A172 (cell line): Measurements from ENCODE around the gene ANO2. TPM values are rescaled to one million over a fixed set of nuclear protein-coding genes. Genes with fewer than 3 reads are reported as not detected.

ENCODE experiments used
- DNase-seq: peaks from one replicate; pipeline ENCODE4 v3.0.0-alpha.2; 2015; ENCODE audit warnings: low spot score
- total RNA-seq: library from RNA; depleted of rRNA; stranded (reverse); fragments of >200 nt; shearing (Covaris generic); gene quantifications from 2 replicates; pipeline ENCODE4 v1.2.3, GENCODE V29; 2014; rRNA removed

ANO2 gene
- total RNA-seq = 2.1 and 2.7 TPM in 2 replicates

DNA sequence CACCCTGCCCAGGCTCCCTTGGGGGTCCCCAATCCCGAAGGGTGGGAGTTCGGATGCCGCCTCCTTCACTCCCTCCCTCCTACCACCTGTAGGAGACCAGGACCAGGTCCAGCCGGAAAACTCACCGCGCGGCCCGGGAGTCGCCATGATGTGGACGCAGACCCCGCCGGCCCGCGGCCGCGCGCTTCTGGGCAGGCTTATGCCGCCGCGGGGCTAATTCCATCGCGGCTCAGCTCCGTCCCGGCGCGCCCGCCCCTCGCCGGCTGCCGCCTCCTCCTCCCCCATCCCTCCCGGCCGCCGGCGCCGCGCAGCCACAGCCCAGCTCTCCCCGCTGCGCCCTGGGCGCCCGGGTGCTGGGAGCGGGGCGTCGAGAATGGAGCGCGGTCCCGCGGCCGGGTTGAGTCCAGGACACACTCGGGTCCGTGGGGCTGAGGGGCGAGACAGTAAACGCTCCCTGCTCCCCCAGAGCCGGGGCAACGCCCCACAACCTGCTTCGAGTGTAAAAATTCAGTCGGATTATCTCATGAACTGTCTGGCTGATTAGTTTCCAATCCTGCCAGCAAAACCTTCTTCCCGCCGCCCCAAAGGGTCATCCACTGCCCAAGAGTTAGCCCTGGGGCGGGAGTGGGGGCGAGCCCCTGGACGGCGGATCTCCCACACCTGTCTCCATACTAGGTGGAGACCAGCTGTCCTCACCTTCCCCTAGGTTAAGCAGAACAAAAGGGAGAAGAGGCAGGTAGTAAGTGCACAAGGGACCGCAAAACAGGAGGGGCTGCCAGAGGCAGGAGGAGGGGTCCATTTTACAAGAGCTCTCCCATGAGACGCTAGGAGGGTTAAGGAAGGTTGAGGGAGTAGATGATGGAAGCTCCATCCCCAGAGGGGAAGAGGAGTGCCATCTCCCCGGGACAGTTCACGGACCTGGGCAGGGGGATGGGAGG is at the start of gene ANO2:
TSS of gene ANO2 (minus strand) at position 189 of the 938 bp plus-strand sequence. CDS start at position 147, 42 bp downstream.
- no peak for DNase-seq

DNA sequence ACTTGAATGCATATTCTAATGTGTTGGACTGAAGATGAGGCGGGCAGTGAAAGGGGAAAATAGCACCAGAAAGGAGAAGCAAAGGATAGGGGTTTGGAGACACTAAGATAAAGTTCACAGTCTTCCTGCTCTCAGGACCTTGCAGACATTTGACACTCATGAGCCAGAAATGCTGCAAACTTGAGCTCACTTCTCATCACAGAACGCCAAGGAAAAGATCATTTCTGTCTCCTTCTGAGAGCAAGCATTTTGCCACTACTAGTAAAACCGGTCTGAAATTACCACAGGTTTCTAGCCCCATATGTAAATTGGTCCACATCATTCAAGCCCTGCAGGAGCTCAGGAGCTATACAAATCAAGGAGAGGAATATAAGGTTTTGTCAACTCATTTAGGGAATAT is 44.6 kb upstream of the ANO2 start:
- DNase-seq = no peak

DNA sequence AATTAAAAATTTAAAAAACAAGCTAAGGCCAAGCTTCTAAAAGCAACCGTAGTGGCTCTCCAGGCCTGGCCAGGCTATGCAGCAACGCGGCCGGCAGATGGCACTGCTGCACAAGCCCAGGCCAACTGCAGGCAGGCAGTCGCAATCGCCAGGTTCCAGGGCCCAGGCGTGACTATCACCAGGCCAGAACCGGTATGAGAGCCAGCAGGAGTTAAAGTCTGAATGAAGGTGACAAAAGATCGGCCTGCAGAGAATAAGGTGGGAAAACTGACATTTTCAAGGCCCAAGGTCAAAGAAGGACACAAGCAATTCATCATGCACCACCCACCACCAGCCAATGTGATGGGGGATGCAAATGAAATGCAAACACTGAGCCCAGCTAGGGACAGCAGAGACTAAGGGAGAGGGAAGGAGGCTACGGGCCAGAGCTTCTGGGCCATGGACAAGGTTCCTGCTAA is 43.6 kb upstream of the ANO2 start:
- DNase-seq = peak; percentile 23

DNA sequence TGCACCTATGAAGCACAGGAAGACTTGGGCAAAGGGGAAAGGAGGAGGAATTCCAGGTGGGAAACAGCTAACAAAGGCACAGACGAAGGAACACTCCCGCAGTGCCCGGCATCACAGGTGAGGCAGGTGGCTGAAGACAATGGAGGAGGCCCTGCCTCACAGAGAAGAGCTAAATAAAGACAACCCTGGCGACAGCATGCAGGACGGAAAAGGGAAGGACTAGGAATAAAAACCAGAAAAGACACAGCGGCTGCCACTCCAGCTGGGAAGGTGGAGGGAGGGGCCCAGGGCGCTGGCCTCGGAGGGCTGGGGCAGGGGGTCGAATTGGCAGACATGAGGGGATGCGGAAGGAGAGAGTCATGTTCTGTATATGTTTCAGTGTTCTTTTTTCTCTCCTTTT is 43.0 kb upstream of the ANO2 start:
- no peak for DNase-seq

DNA sequence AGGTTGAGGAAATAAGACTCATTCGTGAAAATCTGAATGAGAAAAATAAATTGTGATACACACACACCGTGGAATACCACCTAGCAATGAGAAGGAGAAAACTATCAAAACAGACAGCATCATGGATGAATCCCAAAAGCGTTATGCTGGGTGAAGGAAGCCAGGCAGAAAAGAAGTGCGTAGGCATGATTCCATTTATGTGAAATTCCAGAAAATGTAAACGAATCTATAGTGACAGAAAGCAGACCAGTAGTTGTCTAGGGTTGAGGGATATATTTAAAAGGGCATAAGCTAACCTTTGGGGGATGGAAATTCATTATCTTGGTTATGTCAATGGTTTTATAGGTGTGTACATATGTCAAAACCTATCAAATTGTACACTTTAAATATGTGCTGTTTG is 42.5 kb upstream of the ANO2 start:
- no peak for DNase-seq

DNA sequence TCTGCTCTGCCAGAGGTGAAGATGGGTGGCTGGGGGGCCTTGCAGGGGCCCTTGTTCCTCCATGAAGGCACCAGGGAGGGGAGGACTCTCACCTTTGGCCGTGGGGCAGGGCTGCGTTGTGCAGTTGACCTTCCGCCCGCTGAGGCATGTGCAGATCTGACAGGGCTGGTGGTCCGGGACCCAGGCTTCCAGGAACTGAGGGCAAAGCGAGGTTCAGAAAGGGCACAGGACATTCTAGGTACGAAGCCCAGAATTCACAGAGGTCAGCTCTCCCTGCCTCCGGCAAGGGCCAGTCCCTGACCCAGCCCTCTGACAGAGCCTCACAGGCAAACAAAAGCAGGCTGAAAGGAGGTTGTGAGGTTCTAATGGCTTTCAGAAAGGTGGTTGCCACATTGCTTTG is 40.4 kb upstream of the ANO2 start:
- no peak for DNase-seq

DNA sequence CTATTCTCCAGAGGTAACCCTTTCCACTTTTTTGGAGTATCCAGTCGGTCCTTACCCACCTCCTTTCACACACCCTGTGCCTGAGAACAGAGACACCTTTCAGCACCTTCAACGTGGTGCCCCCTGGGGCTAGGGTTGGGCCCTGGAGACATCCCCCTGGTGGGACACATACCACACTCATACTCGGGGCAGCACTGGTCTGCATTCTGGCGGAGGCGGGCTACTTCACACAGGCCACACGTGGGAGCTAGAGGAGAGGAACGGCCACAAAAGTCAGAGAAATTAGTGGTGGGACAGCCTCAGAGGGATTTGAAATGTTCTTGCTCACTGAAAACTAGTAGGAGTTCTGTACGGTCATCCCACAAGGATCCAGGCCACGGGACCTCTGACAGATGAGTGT is 39.8 kb upstream of the ANO2 start:
- DNase-seq = no peak

DNA sequence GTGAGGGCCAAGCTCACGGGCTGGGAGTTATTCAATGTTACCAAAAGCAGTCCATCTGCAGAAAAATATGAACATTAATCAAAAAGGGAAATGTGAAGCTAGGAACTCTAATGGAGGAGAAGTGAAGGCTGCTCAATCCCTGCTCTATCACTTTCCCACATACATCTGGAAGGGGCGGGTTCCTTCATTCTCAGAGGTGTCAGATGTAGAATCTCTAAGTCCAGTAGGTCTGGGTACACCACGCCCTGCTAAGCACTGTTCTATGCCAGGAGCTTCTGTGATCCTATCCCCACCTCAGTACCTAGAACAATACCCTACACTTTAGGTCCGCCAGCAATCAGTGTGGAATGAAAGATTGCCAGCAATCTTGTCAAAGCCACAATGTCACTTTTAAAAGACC is 37.0 kb upstream of the ANO2 start:
- no peak for DNase-seq

DNA sequence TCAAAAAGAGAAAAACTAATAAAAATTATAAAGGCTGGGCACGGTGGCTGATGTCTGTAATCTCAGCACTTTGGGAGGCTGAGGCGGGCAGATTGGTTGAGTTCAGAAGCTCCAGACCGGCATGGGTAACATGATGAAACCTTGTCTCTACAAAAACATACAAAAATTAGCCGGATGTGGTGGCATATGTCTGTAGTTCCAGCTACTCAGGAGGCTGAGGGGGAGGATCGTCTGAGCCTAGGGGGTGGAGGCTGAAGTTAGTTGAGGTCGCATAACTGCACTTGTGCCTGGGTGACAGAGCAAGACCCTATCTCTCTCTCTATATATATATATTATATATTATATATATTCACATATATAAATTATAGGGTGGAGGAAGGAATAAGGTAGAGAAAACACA is 32.5 kb upstream of the ANO2 start:
- no peak for DNase-seq

DNA sequence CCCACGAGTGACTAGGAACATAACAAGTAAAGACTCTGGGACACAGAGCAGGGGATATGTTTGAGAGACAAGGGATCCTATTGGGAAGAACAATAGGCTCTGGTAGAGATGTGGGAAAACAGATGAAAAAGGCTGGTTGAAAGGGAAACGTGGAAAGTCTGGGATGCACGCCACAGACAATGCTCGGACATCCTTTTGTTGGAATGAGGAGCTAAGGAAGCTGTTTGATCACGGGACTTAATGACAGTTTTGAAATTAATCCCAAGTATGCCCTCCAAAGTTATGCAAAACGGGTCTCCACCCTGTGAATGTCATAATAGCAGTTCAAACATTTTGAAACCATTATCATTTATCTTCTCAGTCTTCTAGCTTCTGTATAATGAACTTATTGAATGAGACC is 31.7 kb upstream of the ANO2 start:
- DNase-seq = no peak

DNA sequence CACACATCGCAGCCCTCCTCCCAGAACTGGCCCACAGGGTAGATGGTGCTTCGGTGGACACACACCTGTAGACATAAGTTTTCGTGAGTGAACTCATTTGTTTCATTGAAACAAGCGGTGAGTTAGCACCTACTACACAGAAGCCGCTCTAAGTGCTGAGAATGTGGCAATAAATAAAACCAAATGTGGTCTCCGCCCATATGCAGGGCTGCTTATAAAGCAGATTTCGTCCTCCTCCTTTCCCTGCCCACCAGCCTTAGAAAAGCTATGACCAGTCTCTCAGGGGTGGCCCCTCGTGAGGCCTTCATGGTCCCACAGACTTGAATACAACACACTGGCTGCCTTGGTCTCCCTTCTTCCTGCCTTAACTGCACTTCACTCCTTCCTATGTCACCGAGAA is 31.1 kb upstream of the ANO2 start:
- DNase-seq = no peak

DNA sequence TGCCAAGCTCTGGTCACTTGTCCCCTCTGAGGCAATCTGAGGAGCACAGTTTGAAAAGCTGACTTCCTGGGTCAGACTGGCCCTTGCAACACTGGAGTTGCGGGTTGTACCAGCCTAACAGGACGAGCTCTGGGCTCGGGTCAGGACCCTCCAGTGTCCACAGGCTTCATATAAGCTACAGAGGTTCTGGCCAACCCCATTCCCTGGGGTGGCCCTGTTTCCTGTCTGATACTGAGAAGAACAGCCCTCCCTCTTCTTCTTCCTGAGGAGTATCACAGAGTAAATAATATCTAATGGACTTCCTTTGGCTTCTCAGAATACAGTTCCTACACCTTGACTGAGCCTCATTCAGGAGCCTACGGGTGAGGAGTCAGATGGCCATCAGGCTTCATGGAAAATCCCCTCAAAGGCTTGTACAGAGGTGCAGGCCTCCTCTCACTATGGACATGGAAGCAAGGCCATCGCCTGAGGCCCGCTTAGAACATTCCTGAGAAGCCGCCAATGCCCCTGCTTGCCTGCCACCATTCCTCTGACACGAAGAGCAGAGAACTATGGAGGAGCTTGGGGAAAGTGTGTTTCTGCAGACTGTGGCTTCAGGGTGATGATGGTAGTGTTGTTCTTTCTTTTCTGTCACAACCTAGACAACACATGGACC is 28.5 kb upstream of the ANO2 start:
- DNase-seq = no peak

DNA sequence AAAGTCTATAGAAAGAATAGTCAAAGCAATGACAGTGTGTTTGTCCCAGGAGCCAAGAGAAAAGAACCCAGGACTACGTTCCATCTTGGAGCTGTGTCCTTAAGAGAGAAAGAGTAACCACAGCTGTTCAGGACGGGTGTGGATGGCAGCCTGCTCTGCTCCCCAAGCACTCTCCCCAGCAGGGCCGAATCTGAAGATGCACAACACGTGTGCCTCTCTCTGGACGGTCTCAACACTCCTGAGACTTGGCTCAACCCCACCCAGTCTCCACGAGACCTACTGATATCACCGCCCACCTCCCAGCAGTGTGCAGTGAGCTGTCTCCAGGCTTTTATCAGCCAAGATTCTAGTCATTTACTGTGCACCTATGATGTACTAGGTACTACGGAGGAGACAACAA is 27.3 kb upstream of the ANO2 start:
- DNase-seq = no peak

DNA sequence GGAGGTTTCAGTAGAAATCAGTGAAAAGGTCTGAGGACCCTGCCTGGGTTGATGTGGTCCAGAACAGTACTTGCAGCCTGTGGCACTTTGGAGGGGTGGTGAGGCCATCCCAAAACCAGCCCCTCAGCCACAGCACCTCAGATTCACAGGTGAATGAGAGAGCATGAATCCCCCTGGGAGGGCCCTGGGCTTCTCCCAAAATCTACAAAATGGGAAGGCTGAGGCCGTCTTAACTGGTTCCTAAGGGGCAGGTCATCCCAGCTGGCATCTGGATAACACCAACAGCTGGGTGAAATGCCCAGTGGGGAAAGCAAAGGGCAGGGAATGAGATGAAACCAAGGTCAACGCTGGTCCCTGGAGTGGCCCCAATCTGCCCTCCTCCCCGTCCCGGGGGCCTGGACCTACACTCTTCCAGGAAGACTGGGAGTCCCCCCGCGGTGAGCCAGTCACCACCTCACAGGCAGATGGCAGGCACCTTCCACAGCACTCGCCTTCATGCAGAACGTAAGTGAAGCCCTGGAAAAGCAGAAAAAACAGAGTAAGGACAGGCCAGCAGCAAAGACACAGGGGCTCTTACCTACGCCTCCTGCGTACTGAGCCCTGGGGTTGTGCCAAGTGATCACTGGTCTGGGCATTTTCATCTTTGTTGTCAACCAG is 26.3 kb upstream of the ANO2 start:
- no peak for DNase-seq

DNA sequence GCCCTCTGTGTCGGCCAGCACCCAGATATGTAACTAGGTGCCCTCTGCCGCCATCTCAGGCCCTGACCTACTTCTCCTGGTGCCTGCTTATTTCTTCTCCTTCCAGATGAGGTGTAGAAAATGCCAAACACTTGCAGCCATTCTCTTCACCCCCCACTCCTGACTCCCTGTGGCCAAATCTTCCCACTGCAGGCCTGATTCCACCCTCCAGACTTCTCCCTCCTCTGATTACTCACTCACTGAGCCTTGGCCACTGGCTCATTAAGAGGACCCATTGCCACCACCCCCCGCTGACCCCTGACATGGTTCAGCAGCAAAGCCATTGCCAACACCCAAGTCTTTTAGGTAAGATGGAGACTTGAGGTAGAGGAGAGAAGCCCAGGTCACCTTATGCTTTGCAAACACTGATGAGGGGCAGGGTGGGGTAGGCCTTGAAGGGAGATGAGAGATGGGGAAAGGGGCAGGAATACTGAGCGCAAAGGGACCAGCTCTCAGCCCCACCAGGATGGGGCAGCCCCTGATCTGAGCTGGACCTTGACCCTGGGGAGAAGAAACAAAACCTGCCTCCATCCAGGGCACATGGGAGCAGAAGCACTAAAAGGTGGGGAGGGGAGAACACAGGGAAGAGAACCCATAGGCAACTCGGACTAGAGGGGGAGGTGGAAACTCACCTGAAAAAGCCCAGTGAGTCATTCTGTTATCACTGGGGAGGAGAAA is 25.1 kb upstream of the ANO2 start:
- DNase-seq = no peak

DNA sequence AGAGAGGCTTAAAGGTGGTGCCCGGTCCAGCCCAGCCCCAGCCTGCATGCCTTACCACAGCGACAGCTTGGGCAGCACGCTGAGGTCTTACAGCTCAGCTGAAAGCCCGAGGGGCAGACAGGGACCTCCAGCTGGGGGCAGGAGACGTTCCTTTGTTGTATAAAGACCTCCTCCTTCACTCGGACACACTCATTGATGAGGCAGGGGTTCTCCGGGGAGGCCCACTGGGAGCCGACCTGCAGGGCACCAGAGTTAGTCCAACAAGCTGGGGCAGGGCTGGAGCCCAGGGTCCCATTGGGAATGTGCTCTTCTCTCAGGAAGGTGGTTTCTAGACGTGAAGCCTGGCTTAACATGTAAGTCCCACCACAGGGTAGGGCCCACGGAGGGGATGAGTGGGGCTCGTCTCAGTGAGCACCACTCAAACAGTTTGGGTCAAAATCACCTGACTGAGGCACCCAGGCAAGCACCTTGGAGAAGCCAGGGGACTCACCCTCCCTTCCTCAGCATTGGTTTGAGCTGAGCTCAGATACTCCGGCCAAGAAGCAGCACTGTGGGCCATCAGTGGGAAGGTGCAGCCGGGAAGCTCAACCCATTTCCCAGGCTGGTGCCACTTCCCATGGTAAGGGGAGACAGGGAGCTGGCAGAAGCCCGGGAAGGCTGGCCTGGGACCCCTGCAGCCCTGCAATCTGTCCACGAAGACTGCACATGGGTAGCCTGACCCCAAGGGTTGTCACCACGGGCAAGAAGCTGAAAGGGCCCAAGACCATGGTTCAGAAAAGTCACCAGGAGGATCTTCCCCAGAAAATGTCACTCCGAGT is 24.3 kb upstream of the ANO2 start:
- no peak for DNase-seq

DNA sequence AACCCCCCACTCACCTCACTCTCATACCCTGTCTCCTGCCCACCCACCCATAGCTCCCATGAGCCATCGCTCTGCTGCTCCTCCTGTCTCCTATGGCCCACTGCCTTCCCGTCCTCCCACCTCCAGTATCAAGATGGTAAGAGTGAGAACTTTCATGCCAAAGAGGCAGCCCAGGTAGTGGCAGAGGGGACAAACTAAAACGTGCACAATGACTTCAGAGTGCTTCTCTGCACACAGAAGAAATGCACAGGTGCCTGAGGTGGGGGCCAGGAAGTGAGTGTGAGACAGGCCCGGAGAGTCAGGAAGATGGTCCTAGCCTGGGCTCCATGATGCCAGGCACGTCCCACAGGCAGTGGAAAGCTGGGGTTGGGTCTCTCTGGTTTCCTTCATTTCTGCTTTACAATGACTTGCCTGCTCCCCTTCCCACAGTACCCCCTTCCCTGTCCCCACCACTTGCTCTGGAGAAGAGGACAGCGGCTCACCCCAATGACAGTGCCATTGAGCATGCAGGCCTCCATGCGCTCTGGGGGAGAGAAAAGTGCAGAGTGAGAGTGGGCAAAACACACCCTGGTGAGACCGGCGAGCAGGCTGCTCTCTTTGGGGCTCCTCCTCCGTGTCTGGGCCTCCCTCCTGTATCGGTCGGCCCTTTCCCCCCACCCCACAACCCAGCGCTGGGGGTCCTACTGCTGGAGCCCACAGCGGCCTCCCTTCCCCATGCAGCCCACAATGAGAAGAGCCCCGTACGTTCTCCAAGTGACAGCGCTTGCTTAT is 22.8 kb upstream of the ANO2 start:
- DNase-seq = no peak

DNA sequence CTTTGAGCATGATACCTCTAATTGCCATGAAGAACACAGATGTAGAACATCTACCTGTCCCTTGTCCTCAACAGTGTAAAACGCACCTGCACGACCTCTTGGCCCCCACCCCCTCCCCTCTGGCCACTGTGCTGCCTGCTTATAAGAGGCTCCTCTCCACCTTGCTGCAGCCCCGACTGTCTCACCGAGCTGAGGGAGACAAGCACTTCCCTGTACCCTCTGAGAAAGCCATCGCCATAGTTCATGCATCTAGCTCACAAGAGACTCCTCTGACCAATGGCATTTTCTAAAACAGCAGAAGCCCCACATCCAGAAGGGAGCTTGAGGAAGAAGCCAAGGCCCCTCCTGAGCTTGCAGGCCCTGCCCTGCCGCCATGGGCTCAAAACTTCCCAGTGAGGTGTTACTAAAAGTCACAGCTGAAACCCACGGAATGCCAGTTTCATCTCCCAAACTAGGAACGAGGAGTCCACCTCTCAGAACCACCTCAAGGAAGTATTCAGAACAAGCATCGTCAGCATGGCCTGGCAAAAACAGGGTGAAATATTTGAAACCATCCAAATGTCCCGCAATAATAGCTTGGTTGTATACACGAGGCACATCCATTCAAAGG is 21.5 kb upstream of the ANO2 start:
- DNase-seq = no peak

DNA sequence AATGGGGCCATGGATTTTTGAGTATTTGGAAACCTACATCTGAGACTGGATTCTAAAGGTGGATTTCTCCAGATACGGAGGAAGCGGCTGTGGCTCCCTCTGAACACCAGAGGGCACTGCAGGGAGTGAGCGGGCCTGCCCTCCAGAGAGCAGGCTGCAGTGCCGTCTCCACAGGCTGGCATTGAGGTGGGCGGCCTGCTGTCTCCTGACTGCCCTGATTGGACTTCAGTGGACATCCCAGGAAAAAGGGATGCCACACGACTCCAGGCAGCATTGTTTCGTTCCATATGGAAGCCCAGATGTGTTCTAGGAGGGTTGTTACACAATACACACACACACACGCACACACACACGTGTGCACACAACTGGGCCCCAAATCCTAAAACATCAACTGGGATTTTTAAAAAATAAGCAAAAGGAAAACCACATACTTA is 20.9 kb upstream of the ANO2 start:
- peak; percentile 23 for DNase-seq
